Epithelial cell of esophagus (primary cell): Measurements from ENCODE around the gene MS4A1.

Experiments used
- DNase-seq: peaks from one replicate; pipeline ENCODE4 v3.0.0; 2010; ENCODE audit warnings: low read depth
- H3K4me3 ChIP-seq: 2 replicates; pipeline ENCODE4 v1.5.1; 2011; ENCODE audit warnings: mild to moderate bottlenecking, low read length, control low read depth
- CTCF ChIP-seq: IDR thresholded peaks from 2 replicates; pipeline ENCODE4 v1.5.1; 2011; ENCODE audit warnings: low read depth, mild to moderate bottlenecking, low read length, control low read depth, inconsistent platforms; ENCODE audit not compliant: insufficient read depth; ENCODE audit errors: missing control alignments

The MS4A1 gene

GRCh38 chr11:60477035-60477445, 21.4 kb downstream of the MS4A1 start:
- no peak for DNase-seq
- H3K4me3 ChIP-seq, result no peak overlapping the region
- no peak for TF ChIP-seq CTCF

- TF ChIP-seq CTCF, result no peak
- no peak overlapping the region for H3K4me3 ChIP-seq
- no peak for DNase-seq
Measured at GRCh38 chr11:60482361-60482760, 26.7 kb downstream of the MS4A1 start.

GRCh38 chr11:60485987-60486386, 30.3 kb downstream of the MS4A1 start:
- DNase-seq, result no peak
- TF ChIP-seq CTCF, result no peak
- no peak overlapping the region for H3K4me3 ChIP-seq

GRCh38 chr11:60492488-60493009, 36.9 kb downstream of the MS4A1 start, which contains the start of gene MS4A12:
TSS of gene MS4A12 (plus strand) at chr11:60492778. CDS start at chr11:60497319, 4,541 bp downstream.
- no peak for DNase-seq
- TF ChIP-seq CTCF, result no peak
- H3K4me3 ChIP-seq, result no peak within 1 kb of the TSS

- no peak for TF ChIP-seq CTCF
- H3K4me3 ChIP-seq, result no peak overlapping the region
- no peak for DNase-seq
Measured at GRCh38 chr11:60493454-60493853, 37.8 kb downstream of the MS4A1 start.

GRCh38 chr11:60498399-60498798, 42.8 kb downstream of the MS4A1 start:
- H3K4me3 ChIP-seq, result no peak overlapping the region
- no peak for DNase-seq
- TF ChIP-seq CTCF, result no peak

GRCh38 chr11:60498853-60499252, 43.2 kb downstream of the MS4A1 start:
- no peak for DNase-seq
- no peak overlapping the region for H3K4me3 ChIP-seq
- no peak for TF ChIP-seq CTCF
